GM12875 (cell line): ENCODE results near the gene ADPRHL1.
"Not testable (repeated sequence)": the region's sequence is repeated elsewhere in the genome, so short reads cannot be mapped to it uniquely, and the experiment has no call there.

Experiments
- H3K4me3 ChIP-seq: one replicate; pipeline ENCODE4 v1.5.1; 2011; ENCODE audit warnings: low read depth, low read length, control low read depth
- TF ChIP-seq, protein P1 (sequence below): IDR thresholded peaks from 2 replicates; pipeline ENCODE4 v1.5.1; 2011; ENCODE audit warnings: low read depth, mild to moderate bottlenecking, control low read depth, inconsistent platforms, low read length, moderate library complexity, borderline replicate concordance; ENCODE audit not compliant: insufficient read depth

The ADPRHL1 gene

DNA sequence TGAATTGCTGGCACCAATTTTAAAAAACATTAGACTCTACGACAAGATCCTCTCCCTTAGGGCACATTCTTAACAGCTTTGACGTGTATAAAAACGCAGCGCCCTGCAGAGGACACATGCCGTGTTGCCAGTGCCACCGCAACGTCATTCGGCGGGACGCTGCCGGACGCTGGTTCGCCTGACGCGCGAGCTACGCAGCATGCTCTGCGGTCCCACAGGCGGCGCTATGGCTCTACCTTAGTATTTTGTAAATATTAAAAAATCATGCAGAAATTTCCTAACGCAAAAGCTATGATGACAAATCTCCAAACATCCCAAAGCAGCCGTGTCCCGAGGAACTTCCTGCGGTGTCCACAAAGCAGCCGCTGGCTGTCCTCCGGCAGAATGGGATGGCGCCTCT is 4.2 kb upstream of the ADPRHL1 start:
- no peak overlapping the region for H3K4me3 ChIP-seq
- TF ChIP-seq, protein P1, sequence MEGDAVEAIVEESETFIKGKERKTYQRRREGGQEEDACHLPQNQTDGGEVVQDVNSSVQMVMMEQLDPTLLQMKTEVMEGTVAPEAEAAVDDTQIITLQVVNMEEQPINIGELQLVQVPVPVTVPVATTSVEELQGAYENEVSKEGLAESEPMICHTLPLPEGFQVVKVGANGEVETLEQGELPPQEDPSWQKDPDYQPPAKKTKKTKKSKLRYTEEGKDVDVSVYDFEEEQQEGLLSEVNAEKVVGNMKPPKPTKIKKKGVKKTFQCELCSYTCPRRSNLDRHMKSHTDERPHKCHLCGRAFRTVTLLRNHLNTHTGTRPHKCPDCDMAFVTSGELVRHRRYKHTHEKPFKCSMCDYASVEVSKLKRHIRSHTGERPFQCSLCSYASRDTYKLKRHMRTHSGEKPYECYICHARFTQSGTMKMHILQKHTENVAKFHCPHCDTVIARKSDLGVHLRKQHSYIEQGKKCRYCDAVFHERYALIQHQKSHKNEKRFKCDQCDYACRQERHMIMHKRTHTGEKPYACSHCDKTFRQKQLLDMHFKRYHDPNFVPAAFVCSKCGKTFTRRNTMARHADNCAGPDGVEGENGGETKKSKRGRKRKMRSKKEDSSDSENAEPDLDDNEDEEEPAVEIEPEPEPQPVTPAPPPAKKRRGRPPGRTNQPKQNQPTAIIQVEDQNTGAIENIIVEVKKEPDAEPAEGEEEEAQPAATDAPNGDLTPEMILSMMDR: no peak

DNA sequence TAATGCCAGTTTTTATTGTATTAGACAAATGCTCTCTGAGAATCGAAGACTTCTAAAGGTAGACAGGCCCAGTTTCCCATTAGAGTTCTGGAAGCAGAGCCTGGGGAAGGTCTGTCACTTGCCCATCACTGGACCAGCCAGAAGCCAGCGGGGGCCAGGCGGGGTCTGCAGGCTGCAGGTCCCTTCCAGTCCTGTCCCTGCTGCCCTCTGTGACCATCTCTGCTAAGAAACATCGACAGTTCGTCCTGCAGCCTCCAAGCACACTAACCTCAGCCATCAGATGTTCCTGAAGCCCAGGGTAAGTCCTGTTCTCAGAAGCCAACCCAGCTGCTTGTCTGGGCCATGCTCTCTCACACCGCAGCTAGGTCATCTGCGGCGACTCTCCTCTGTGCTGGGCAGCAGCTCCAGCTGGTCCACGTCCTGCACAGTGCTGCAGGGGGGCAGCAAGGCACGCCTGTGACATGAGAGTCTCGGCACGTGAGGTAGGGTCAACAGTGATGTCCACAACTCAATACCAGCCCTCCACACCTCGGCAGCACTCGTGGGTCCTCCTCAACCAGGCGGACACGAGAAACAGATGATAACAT is 2.9 kb upstream of the ADPRHL1 start:
- H3K4me3 ChIP-seq: no peak overlapping the region
- TF ChIP-seq, protein P1: no peak

DNA sequence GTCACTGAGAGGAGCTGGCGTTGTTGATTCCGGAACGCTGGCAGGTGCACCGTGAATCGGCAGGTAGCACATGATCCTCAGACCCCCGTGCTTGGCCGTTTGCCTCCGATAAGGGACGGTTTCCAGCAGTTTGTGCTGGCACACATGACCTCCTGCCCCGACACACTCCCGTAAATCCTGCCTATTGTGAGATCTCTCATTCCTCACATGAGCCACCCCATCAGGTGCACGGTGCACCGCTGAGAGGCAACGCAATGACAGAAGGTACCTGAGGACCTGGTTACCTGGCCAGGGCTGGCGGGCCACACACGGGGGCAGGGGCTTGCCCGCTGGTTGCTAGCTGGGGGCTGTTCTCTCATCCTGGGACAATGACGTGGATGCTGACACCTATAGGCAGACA is 2.1 kb upstream of the ADPRHL1 start:
- TF ChIP-seq, protein P1: no peak
- no peak overlapping the region for H3K4me3 ChIP-seq

DNA sequence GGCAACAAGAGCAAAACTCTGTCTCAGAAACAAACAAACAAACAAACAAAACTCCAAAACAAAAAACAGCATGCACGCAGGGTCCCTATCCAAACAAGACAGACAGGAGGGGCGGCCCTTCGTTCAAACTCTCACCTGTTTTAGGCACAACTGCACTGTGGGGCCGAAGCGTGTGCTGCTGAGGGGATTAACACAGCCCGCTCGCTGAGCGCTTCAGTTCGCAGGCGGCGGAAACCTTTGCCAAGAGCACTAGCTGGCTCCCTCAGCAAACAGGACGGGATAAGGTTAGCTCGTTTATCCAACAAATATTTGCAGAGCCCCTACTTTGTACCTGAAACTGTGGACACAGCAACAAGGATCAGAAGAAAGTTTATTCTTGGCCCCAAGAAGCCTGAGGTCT is 1.6 kb upstream of the ADPRHL1 start:
- no peak overlapping the region for H3K4me3 ChIP-seq
- TF ChIP-seq, protein P1: no peak

DNA sequence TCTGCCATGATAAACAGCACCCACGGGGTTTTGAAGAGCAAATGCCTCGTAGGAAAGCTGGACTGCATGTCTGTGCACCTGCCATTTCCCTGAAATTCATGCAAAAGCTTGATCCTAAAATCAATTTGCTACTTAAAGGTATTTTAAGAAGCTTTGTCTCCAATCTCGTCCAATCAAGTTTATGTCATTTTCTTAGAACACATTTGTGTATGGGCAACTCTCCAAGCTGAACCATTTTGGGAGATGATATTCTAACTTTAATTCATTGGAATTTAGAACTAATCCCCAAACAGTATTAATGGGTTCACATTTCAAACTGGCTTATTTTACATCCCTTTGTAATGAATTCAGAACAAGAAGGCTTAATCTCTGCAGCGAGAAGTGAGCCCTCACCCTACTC is 822 bp downstream of the ADPRHL1 start:
- H3K4me3 ChIP-seq: no peak overlapping the region
- TF ChIP-seq, protein P1: no peak

DNA sequence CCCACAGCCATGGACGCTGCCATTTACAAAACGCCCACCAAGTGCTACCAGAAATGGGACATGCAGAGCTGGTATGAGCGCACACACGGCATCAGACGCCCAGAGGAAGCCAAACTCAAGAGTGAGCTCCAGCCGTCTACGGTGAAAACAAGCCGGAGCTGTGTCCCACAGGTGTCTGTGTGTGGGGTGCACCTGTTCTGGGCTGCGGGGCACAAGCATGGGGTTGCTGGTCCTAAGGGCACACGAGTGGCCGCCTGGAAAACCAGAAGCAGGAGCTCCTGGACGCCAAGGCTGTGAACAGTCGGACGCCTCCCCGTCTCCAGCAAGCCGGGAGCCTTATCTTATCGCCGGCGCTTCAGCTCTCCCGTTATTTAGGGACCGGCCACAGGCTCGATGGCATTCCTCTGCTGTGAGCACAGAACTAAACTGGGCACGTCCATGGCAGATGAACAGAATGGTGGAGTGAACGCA is 1.3 kb downstream of the ADPRHL1 start:
- TF ChIP-seq, protein P1: no peak

DNA sequence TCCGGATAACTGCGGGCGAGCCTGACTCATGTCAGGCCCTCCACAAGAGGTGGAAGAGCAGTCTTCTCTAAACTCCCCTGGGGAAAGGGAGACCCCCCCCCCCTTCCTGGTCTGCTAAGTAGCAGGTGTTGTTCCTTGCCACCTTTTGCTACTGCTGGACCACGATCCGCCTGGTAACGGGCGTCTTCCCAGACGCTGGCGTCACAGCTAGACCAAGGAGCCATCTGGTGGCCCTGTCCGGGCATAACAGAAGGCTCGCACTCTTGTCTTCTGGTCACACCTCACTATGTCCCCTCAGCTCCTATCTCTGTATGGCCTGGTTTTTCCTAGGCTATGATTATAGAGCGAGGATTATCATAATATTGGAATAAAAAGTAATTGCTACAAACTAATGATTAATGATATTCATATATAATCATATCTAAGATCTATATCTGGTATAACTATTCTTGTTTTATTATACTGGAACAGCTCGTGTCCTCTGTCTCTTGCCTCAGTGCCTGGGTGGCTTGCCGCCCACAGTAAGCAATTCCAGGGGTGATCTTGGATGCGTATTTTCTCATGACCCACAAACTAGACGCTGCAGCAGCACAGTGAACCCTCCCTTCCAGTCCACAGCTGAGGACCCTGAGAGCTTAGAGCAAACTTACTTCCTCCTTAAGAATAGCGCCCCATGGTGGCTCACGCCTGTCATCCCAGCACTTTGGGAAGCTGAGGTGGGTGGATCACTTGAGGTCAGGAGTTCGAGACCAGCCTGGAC is 2.2 kb downstream of the ADPRHL1 start:
- TF ChIP-seq, protein P1: 0 out of 2 replicates have a peak, but pooled peaks have one; percentile 15
- not testable (repeated sequence) for H3K4me3 ChIP-seq

More for the DNA sequence above, 1.3 kb downstream of the ADPRHL1 start:
- H3K4me3 ChIP-seq: no peak overlapping the region

DNA sequence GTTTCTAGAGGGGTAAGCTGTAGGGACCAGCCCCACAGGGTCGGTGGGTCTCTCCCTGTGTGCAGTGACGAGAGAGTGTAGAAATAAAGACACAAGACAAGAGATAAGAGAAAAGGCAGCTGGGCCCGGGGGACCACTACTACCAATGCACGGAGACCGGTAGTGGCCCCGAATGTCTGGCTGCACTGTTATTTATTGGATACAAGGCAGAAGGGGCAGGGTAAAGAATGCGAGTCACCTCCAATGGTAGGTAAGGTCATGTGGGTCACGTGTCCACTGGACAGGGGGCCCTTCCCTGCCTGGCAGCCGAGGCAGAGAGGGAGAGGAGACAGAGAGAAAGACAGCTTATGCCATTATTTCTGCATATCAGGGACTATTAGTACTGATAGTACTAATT is 2.9 kb downstream of the ADPRHL1 start:
- H3K4me3 ChIP-seq: not testable (repeated sequence)
